GM23338 (cell line): Measurements from ENCODE around the gene CACNG1. TPM values are rescaled to one million over a fixed set of nuclear protein-coding genes. Genes with fewer than 3 reads are reported as not detected.
"Not testable (repeated sequence)": the region's sequence is repeated elsewhere in the genome, so short reads cannot be mapped to it uniquely, and the experiment has no call there.

Experiments
- ATAC-seq: fragments of 200-7000 bp; cut with Tn5 transposase; 3 replicates; pipeline ENCODE4 v1.9.1; 2020
- DNase-seq: peaks from one replicate; pipeline ENCODE4 v3.0.0-alpha.2; 2015; ENCODE audit warnings: low spot score
- H2AFZ ChIP-seq: fragments of 200-600 bp; sonication (generic); 2 replicates; pipeline ENCODE4 v1.8.0; 2016; ENCODE audit warnings: antibody characterized with exemption, mild to moderate bottlenecking, moderate library complexity
- H3F3A ChIP-seq: fragments of 200-600 bp; sonication (generic); replicated peaks from 2 replicates; pipeline ENCODE4 v1.8.0; 2017; ENCODE audit warnings: antibody characterized with exemption, mixed run types, low read depth
- H3K27ac ChIP-seq: fragments of 200-600 bp; sonication (generic); 2 replicates; pipeline ENCODE4 v1.6.1; 2016; ENCODE audit warnings: low read depth
- H3K27me3 ChIP-seq: fragments of 200-600 bp; sonication (generic); 2 replicates; pipeline ENCODE4 v1.8.0; 2016; ENCODE audit warnings: mild to moderate bottlenecking, mixed run types, moderate library complexity; ENCODE audit not compliant: insufficient read depth
- H3K36me3 ChIP-seq: fragments of 200-600 bp; sonication (generic); 2 replicates; pipeline ENCODE4 v1.8.0; 2016; ENCODE audit warnings: mild to moderate bottlenecking; ENCODE audit not compliant: insufficient read depth
- H3K4me1 ChIP-seq: fragments of 200-600 bp; sonication (generic); 2 replicates; pipeline ENCODE4 v1.8.0; 2016; ENCODE audit warnings: mild to moderate bottlenecking, moderate library complexity; ENCODE audit not compliant: insufficient read depth
- H3K4me2 ChIP-seq: fragments of 200-600 bp; sonication (generic); 2 replicates; pipeline ENCODE4 v1.7.1; 2017; ENCODE audit warnings: mixed run types
- H3K4me3 ChIP-seq: fragments of 200-600 bp; sonication (generic); 2 replicates; pipeline ENCODE4 v1.6.1; 2016; ENCODE audit warnings: mixed run types
- H3K79me2 ChIP-seq: fragments of 200-600 bp; sonication (generic); replicated peaks from 2 replicates; pipeline ENCODE4 v1.8.0; 2017; ENCODE audit warnings: mild to moderate bottlenecking; ENCODE audit not compliant: insufficient read depth
- H3K9me2 ChIP-seq: fragments of 200-600 bp; sonication (generic); 2 replicates; pipeline ENCODE4 v1.8.0; 2017; ENCODE audit not compliant: insufficient read depth
- H4K20me1 ChIP-seq: fragments of 200-600 bp; sonication (generic); replicated peaks from 2 replicates; pipeline ENCODE4 v1.8.0; 2017; ENCODE audit warnings: mild to moderate bottlenecking; ENCODE audit not compliant: insufficient read depth
- H3K27ac Mint-ChIP-seq: 2 replicates; pipeline ENCODE4 v1.8.0; 2020; ENCODE audit warnings: inconsistent platforms, mild to moderate bottlenecking, moderate library complexity, mixed read lengths
- H3K27me3 Mint-ChIP-seq: 3 replicates; pipeline ENCODE4 v1.8.0; 2022; ENCODE audit warnings: low read depth, mild to moderate bottlenecking, moderate library complexity, mixed read lengths, inconsistent platforms; ENCODE audit not compliant: insufficient read depth, poor library complexity
- H3K36me3 Mint-ChIP-seq: 3 replicates; pipeline ENCODE4 v1.8.0; 2021; ENCODE audit warnings: low read depth, mild to moderate bottlenecking, inconsistent platforms, moderate library complexity, mixed read lengths
- H3K4me1 Mint-ChIP-seq: 3 replicates; pipeline ENCODE4 v1.8.0; 2020; ENCODE audit warnings: mild to moderate bottlenecking, inconsistent platforms, mixed read lengths
- H3K4me3 Mint-ChIP-seq: 3 replicates; pipeline ENCODE4 v1.8.0; 2021; ENCODE audit warnings: moderate library complexity, mild to moderate bottlenecking, inconsistent platforms, mixed read lengths
- H3K9me3 Mint-ChIP-seq: 3 replicates; pipeline ENCODE4 v1.8.0; 2020; ENCODE audit warnings: moderate library complexity, mild to moderate bottlenecking, inconsistent platforms, mixed read lengths
- CREB1 ChIP-seq: fragments of 250-450 bp; sonication (Bioruptor Pico); IDR thresholded peaks from 2 replicates; pipeline ENCODE4 v1.5.0; 2020; ENCODE audit warnings: low read depth, mild to moderate bottlenecking, moderate library complexity
- EZH2phosphoT487 ChIP-seq: fragments of 200-600 bp; sonication (generic); IDR thresholded peaks from one replicate; pipeline ENCODE4 v1.8.1; 2018; ENCODE audit warnings: antibody characterized with exemption; ENCODE audit not compliant: unreplicated experiment
- JUNB ChIP-seq: IDR thresholded peaks from one replicate; pipeline ENCODE4 v1.6.1; 2016; ENCODE audit warnings: antibody characterized with exemption; ENCODE audit not compliant: unreplicated experiment
- NANOG ChIP-seq: IDR thresholded peaks from 2 replicates; pipeline ENCODE4 v1.6.1; 2016; ENCODE audit warnings: antibody characterized with exemption, borderline replicate concordance
- POLR2AphosphoS5 ChIP-seq: IDR thresholded peaks from 2 replicates; pipeline ENCODE4 v1.6.1; 2016; ENCODE audit warnings: antibody characterized with exemption, low read depth
- STAT1 ChIP-seq: IDR thresholded peaks from one replicate; pipeline ENCODE4 v1.6.1; 2016; ENCODE audit warnings: antibody characterized with exemption; ENCODE audit not compliant: unreplicated experiment
- ZNF331 ChIP-seq: fragments of 250-450 bp; sonication (Bioruptor Pico); IDR thresholded peaks from 2 replicates; pipeline ENCODE4 v1.5.0; 2020; ENCODE audit warnings: low read depth, mild to moderate bottlenecking, moderate library complexity
- ZNF462 ChIP-seq: fragments of 250-450 bp; sonication (Bioruptor Pico); IDR thresholded peaks from 2 replicates; pipeline ENCODE4 v1.5.0; 2020; ENCODE audit warnings: mild to moderate bottlenecking, moderate library complexity
- polyA plus RNA-seq: library from polyadenylated mRNA; unstranded; fragments of >200 nt; fragmentation: Nextera tagmentation; extraction: Ambion mirVana; gene quantifications from 2 replicates; pipeline ENCODE4 v1.2.1, GENCODE V29; 2016
- total RNA-seq: library from RNA; depleted of rRNA; stranded (reverse); fragments of >200 nt; shearing (Covaris generic); gene quantifications from 2 replicates; pipeline ENCODE4 v1.2.3, GENCODE V29; 2014
- TF ChIP-seq, protein P1 (sequence below): IDR thresholded peaks from one replicate; pipeline ENCODE4 v1.6.1; 2018; ENCODE audit warnings: antibody characterized with exemption; ENCODE audit not compliant: unreplicated experiment

CACNG1 gene
- total and polyA plus RNA-seq, 2 experiments from 2014 or later = not detected

- TF ChIP-seq ZNF462 (CRISPR knock-in tag) = no peak
- no peak for TF ChIP-seq NANOG
- TF ChIP-seq EZH2phosphoT487 = no peak
- TF ChIP-seq POLR2AphosphoS5 = no peak
- no peak for TF ChIP-seq JUNB
- TF ChIP-seq, protein P1, sequence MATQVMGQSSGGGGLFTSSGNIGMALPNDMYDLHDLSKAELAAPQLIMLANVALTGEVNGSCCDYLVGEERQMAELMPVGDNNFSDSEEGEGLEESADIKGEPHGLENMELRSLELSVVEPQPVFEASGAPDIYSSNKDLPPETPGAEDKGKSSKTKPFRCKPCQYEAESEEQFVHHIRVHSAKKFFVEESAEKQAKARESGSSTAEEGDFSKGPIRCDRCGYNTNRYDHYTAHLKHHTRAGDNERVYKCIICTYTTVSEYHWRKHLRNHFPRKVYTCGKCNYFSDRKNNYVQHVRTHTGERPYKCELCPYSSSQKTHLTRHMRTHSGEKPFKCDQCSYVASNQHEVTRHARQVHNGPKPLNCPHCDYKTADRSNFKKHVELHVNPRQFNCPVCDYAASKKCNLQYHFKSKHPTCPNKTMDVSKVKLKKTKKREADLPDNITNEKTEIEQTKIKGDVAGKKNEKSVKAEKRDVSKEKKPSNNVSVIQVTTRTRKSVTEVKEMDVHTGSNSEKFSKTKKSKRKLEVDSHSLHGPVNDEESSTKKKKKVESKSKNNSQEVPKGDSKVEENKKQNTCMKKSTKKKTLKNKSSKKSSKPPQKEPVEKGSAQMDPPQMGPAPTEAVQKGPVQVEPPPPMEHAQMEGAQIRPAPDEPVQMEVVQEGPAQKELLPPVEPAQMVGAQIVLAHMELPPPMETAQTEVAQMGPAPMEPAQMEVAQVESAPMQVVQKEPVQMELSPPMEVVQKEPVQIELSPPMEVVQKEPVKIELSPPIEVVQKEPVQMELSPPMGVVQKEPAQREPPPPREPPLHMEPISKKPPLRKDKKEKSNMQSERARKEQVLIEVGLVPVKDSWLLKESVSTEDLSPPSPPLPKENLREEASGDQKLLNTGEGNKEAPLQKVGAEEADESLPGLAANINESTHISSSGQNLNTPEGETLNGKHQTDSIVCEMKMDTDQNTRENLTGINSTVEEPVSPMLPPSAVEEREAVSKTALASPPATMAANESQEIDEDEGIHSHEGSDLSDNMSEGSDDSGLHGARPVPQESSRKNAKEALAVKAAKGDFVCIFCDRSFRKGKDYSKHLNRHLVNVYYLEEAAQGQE = no peak
- TF ChIP-seq STAT1 = no peak
- no peak for TF ChIP-seq CREB1 (CRISPR knock-in tag)
- TF ChIP-seq ZNF331 = no peak
Measured at GRCh38 chr17:67098006-67098405, 53.7 kb downstream of the CACNG1 start (continued).

DNA sequence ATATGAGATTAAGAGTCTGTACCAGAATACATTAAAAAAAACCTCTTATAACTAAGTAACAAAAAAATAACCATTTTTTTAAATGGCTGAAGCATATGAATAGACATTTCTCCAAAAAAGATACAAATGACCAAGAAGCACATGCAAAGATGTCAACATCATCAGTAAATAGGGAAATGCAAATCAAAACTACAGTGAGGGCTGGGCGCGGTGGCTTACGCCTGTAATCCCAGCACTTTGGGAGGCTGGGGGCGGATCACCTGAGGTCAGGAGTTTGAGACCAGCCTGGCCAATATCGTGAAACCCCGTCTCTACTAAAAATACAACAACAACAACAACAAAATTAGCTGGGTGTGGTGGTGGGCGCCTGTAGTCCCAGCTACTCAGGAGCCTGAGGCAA lies 60.3 kb downstream of the CACNG1 start:
- H3K9me3 Mint-ChIP-seq, H2AFZ ChIP-seq, H3K4me3 Mint-ChIP-seq, H4K20me1 ChIP-seq, H3K9me2 ChIP-seq, H3K27me3 ChIP-seq, H3K27ac ChIP-seq, H3K4me1 Mint-ChIP-seq, H3K27ac Mint-ChIP-seq, H3K27me3 Mint-ChIP-seq, H3K79me2 ChIP-seq, H3F3A ChIP-seq, H3K4me2 ChIP-seq, H3K4me1 ChIP-seq, DNase-seq, ATAC-seq, H3K4me3 ChIP-seq: not testable (repeated sequence)
- H3K36me3 ChIP-seq = peaks cover 16% of the 10 kb centered on the region
- peaks cover 22% of the 10 kb centered on the region for H3K36me3 Mint-ChIP-seq
